HFFc6 (cell line): ENCODE results near the gene ARL2. TPM values are rescaled to one million over a fixed set of nuclear protein-coding genes. Genes with fewer than 3 reads are reported as not detected.

Experiments
- DNase-seq: peaks from one replicate; pipeline ENCODE4 v3.0.0-alpha.2; 2018
- H3K27ac Mint-ChIP-seq: 2 replicates; pipeline ENCODE4 v1.8.0; 2020; ENCODE audit warnings: mild to moderate bottlenecking, mixed read lengths
- H3K27me3 Mint-ChIP-seq: 2 replicates; pipeline ENCODE4 v1.8.0; 2021; ENCODE audit warnings: mild to moderate bottlenecking, moderate library complexity, mixed read lengths; ENCODE audit not compliant: insufficient read depth
- H3K36me3 Mint-ChIP-seq: 2 replicates; pipeline ENCODE4 v1.8.0; 2021; ENCODE audit warnings: low read depth, mixed read lengths
- H3K4me1 Mint-ChIP-seq: 2 replicates; pipeline ENCODE4 v1.8.0; 2020; ENCODE audit warnings: low read depth, mixed read lengths
- H3K4me3 Mint-ChIP-seq: 2 replicates; pipeline ENCODE4 v1.8.0; 2020; ENCODE audit warnings: mild to moderate bottlenecking, moderate library complexity, mixed read lengths
- H3K9me3 Mint-ChIP-seq: 2 replicates; pipeline ENCODE4 v1.8.0; 2020; ENCODE audit warnings: mild to moderate bottlenecking, mixed read lengths
- CTCF ChIP-seq: fragments of 200-600 bp; sonication (generic); IDR thresholded peaks from 2 replicates; pipeline ENCODE4 v1.5.0; 2021; ENCODE audit warnings: antibody characterized with exemption, mild to moderate bottlenecking
- total RNA-seq, 6 experiments: library from RNA; stranded (reverse); fragmentation: NEBNext Ultra II Directional; extraction: Animal tissue kit (Norgen Biotek cat#: 25700); gene quantifications; 2 replicates in 1 of 6; 3 replicates in 5 of 6; pipeline ENCODE4 v1.2.3, GENCODE V29; 2021

ARL2 gene
- total RNA-seq, 6 experiments from 2014 or later: 76.9 to 92.1 (median 87.2) TPM

DNA sequence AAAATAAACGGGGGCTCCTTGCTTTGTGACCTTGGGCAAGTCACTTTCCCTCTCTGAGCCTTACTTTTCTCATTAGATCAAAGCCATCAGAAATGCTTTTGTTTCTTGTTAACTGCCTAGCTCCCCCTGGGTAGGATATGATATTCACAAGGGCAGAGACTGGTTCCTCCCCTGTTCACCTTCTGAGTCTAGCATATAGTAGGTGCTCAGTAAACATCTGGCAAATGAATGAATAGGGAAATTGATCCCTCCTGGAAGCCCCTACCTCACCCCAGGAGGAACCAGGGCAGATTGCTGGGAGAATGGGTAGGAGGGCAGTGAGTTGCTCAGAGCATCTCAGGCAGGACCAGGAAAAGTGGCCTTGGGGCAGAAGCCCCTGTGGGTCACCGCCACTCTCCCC, 20.5 kb downstream of the ARL2 start:
- TF ChIP-seq CTCF: no peak
- H3K9me3 Mint-ChIP-seq: no peaks in the 10 kb centered on the region
- no peak overlapping the region for H3K4me3 Mint-ChIP-seq
- no peaks in the 10 kb centered on the region for H3K4me1 Mint-ChIP-seq
- H3K36me3 Mint-ChIP-seq: no peaks in the 10 kb centered on the region
- H3K27me3 Mint-ChIP-seq: no peaks in the 10 kb centered on the region
- no peak for DNase-seq
- no peak overlapping the region for H3K27ac Mint-ChIP-seq

GRCh38 chr11:65035579-65035978, 21.6 kb downstream of the ARL2 start:
- H3K4me1 Mint-ChIP-seq: no peaks in the 10 kb centered on the region
- no peak for TF ChIP-seq CTCF
- H3K4me3 Mint-ChIP-seq: no peak overlapping the region
- no peak for DNase-seq
- H3K27ac Mint-ChIP-seq: no peak overlapping the region
- no peaks in the 10 kb centered on the region for H3K36me3 Mint-ChIP-seq
- H3K9me3 Mint-ChIP-seq: no peaks in the 10 kb centered on the region
- no peaks in the 10 kb centered on the region for H3K27me3 Mint-ChIP-seq

DNA sequence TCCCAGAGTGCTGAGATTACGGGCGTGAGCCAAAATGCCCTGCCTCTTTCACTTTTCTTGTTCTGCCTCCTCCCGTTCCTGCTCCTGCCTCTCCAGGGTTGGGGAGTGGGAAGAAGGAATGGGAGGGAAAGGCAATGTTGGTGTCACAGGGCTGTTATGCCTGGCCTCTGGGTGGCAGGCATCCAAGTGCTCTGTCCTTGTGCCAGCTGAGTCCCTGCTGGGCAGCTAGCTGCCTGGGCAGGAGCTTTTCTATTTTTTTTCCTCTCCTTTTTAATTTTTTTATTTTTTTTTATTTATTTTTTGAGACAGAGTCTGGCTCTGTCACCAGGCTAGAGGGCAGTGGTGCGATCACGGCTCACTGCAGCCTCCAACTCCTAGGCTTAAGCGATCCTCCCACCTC, 23.0 kb downstream of the ARL2 start:
- no peak for DNase-seq
- Mint-ChIP-seq H3K27me3 (no peaks in the 10 kb centered on the region), H3K27ac (no peak overlapping the region), H3K36me3 (no peaks in the 10 kb centered on the region), H3K4me1 (no peaks in the 10 kb centered on the region), H3K4me3 (no peak overlapping the region), H3K9me3 (no peaks in the 10 kb centered on the region)
- TF ChIP-seq CTCF: no peak

DNA sequence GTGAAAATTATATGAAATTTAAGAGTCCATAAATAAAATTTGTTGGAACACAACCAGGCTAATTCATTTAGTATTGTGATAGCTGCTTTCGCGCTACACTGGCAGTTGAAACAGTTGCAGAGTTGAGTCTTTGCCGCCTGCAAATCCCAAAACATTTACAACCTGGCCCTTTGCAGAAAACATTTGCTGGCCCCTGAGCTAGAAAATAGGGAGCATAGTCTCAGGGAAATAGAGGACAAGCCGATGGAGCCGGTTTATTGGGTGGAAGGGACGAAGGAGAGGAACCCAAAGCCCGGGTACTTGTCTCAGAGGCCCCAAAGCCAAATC, 26.5 kb downstream of the ARL2 start:
- Mint-ChIP-seq H3K4me1 (peaks cover 27% of the 10 kb centered on the region), H3K36me3 (peaks cover 7% of the 10 kb centered on the region), H3K27me3 (no peaks in the 10 kb centered on the region), H3K4me3 (peak overlapping the region; percentile 88), H3K9me3 (no peaks in the 10 kb centered on the region), H3K27ac (peak overlapping the region; percentile 80)
- DNase-seq: no peak
- TF ChIP-seq CTCF: no peak

- Mint-ChIP-seq H3K4me3 (peak within 1 kb of the TSS; percentile 92), H3K4me1 (peaks cover 27% of the 10 kb centered on the region), H3K27ac (peak within 1 kb of the TSS; percentile 80), H3K9me3 (no peaks in the 10 kb centered on the region), H3K36me3 (peaks cover 7% of the 10 kb centered on the region), H3K27me3 (no peaks in the 10 kb centered on the region)
- peak; percentile 95 for DNase-seq
- peak; percentile 20; the same call in 1 of the 2 replicates for TF ChIP-seq CTCF
Observed at GRCh38 chr11:65040847-65041622, 27.1 kb downstream of the ARL2 start, which contains the start of gene SAC3D1. Gene SAC3D1 (plus strand): TSS chr11:65041210. CDS start chr11:65041293, 83 bp downstream.
